ENCODE results near the gene PLXNA4.

- TF ChIP-seq POLR2AphosphoS5 (IDR thresholded peaks at IDR 0.05; ENCODE audit: low read depth, low read length) (no peak), POLR2A (IDR thresholded peaks at IDR 0.05; ENCODE audit: low read depth, low read length) (no peak), TAF1 (IDR thresholded peaks at IDR 0.05; ENCODE audit: borderline replicate concordance, low read depth, low read length) (no peak)
Measured at GRCh38 chr7:132558815-132559214, 17.5 kb downstream of the PLXNA4 start.

All from GM12892 (cell line).